IgD-negative memory B cell (primary cell): ENCODE results near the gene ANLN. TPM values are rescaled to one million over a fixed set of nuclear protein-coding genes. Genes with fewer than 3 reads are reported as not detected.

Experiments
- H3K27ac Mint-ChIP-seq, 3 donors: one replicate each; pipeline ENCODE4 v1.8.0; 2020 to 2022; ENCODE audit warnings: mild to moderate bottlenecking in 3 of 3, mixed read lengths in 3 of 3, moderate library complexity in 1 of 3
- H3K27me3 Mint-ChIP-seq: one replicate; pipeline ENCODE4 v1.8.0; 2021; ENCODE audit warnings: mixed read lengths
- H3K36me3 Mint-ChIP-seq: one replicate; pipeline ENCODE4 v1.8.0; 2020; ENCODE audit warnings: mild to moderate bottlenecking, mixed read lengths
- H3K4me1 Mint-ChIP-seq, 3 donors: one replicate each; pipeline ENCODE4 v1.8.0; 2020 to 2022; ENCODE audit warnings: mixed read lengths in 3 of 3, mild to moderate bottlenecking in 1 of 3
- H3K4me3 Mint-ChIP-seq, 4 donors: one replicate each; pipeline ENCODE4 v1.8.0; 2020 to 2022; ENCODE audit warnings: mild to moderate bottlenecking in 4 of 4, mixed read lengths in 4 of 4, moderate library complexity in 3 of 4
- H3K9me3 Mint-ChIP-seq, 3 donors: one replicate each; pipeline ENCODE4 v1.8.0; 2020 to 2021; ENCODE audit warnings: mixed read lengths in 3 of 3, mild to moderate bottlenecking in 1 of 3
- polyA plus RNA-seq: library from polyadenylated mRNA; unstranded; fragments of 300-500 nt; fragmentation: Illumina TruSeq; gene quantifications from one replicate; pipeline ENCODE4 v1.2.3, GENCODE V29; 2021

ANLN gene
- polyA plus RNA-seq: not detected

- Mint-ChIP-seq H3K36me3 (no peaks in the 10 kb centered on the region), H3K4me1 (peaks cover 14 to 16% (median 16%) of the 10 kb centered on the region in 3 donors), H3K4me3 (peak within 1 kb of the TSS; percentile 78 to 95 (median 83)), H3K27me3 (peaks cover 3% of the 10 kb centered on the region), H3K9me3 (no peaks in the 10 kb centered on the region), H3K27ac (peak within 1 kb of the TSS; percentile 30 to 78 (median 43))
Observed at GRCh38 chr7:36389371-36390198, at the start of gene ANLN. ANLN (plus strand) TSS chr7:36389862; CDS start chr7:36390027, 165 bp downstream.

GRCh38 chr7:36343548-36343947 lies 46.1 kb upstream of the ANLN start:
- no peak overlapping the region for H3K27ac Mint-ChIP-seq
- no peaks in the 10 kb centered on the region for H3K36me3 Mint-ChIP-seq
- H3K4me3 Mint-ChIP-seq: no peak overlapping the region
- no peaks in the 10 kb centered on the region for H3K4me1 Mint-ChIP-seq
- peaks cover 0 to 4% (median 0%) of the 10 kb centered on the region in 3 donors for H3K9me3 Mint-ChIP-seq
- peaks cover 7% of the 10 kb centered on the region for H3K27me3 Mint-ChIP-seq

- H3K36me3 Mint-ChIP-seq: peaks cover 2% of the 10 kb centered on the region
- peaks cover 0 to 4% (median 0%) of the 10 kb centered on the region in 3 donors for H3K9me3 Mint-ChIP-seq
- H3K4me1 Mint-ChIP-seq: no peaks in the 10 kb centered on the region
- no peak overlapping the region for H3K27ac Mint-ChIP-seq
- H3K27me3 Mint-ChIP-seq: peaks cover 4% of the 10 kb centered on the region
- H3K4me3 Mint-ChIP-seq: no peak overlapping the region
Observed at GRCh38 chr7:36344622-36345021, 45.0 kb upstream of the ANLN start.

GRCh38 chr7:36346260-36346831 lies 43.3 kb upstream of the ANLN start:
- Mint-ChIP-seq H3K27ac (no peak overlapping the region), H3K27me3 (peaks cover 4% of the 10 kb centered on the region), H3K4me3 (no peak overlapping the region), H3K4me1 (no peaks in the 10 kb centered on the region), H3K36me3 (peaks cover 2% of the 10 kb centered on the region), H3K9me3 (peaks cover 0 to 4% (median 0%) of the 10 kb centered on the region in 3 donors)

- H3K9me3 Mint-ChIP-seq: peaks cover 0 to 4% (median 0%) of the 10 kb centered on the region in 3 donors
- no peaks in the 10 kb centered on the region for H3K27me3 Mint-ChIP-seq
- no peak overlapping the region for H3K4me3 Mint-ChIP-seq
- H3K27ac Mint-ChIP-seq: no peak overlapping the region
- no peaks in the 10 kb centered on the region for H3K4me1 Mint-ChIP-seq
- peaks cover 2% of the 10 kb centered on the region for H3K36me3 Mint-ChIP-seq
Observed at GRCh38 chr7:36348256-36348655, 41.4 kb upstream of the ANLN start.

GRCh38 chr7:36348771-36349170 lies 40.9 kb upstream of the ANLN start:
- H3K36me3 Mint-ChIP-seq: peaks cover 2% of the 10 kb centered on the region
- peaks cover 0 to 4% (median 0%) of the 10 kb centered on the region in 3 donors for H3K9me3 Mint-ChIP-seq
- no peaks in the 10 kb centered on the region for H3K4me1 Mint-ChIP-seq
- H3K27ac Mint-ChIP-seq: no peak overlapping the region
- no peak overlapping the region for H3K4me3 Mint-ChIP-seq
- H3K27me3 Mint-ChIP-seq: no peaks in the 10 kb centered on the region

GRCh38 chr7:36349626-36350025 lies 40.0 kb upstream of the ANLN start:
- Mint-ChIP-seq H3K36me3 (peaks cover 2% of the 10 kb centered on the region), H3K4me1 (no peaks in the 10 kb centered on the region), H3K27me3 (no peaks in the 10 kb centered on the region), H3K4me3 (no peak overlapping the region), H3K9me3 (peaks cover 0 to 4% (median 0%) of the 10 kb centered on the region in 3 donors), H3K27ac (no peak overlapping the region)

GRCh38 chr7:36355490-36355889 lies 34.2 kb upstream of the ANLN start:
- Mint-ChIP-seq H3K27ac (no peak overlapping the region), H3K36me3 (no peaks in the 10 kb centered on the region), H3K27me3 (no peaks in the 10 kb centered on the region), H3K9me3 (no peaks in the 10 kb centered on the region), H3K4me1 (no peaks in the 10 kb centered on the region), H3K4me3 (no peak overlapping the region)

- Mint-ChIP-seq H3K27me3 (no peaks in the 10 kb centered on the region), H3K36me3 (no peaks in the 10 kb centered on the region), H3K27ac (no peak overlapping the region), H3K4me1 (no peaks in the 10 kb centered on the region), H3K9me3 (no peaks in the 10 kb centered on the region), H3K4me3 (no peak overlapping the region)
Observed at GRCh38 chr7:36357054-36357453, 32.6 kb upstream of the ANLN start.

GRCh38 chr7:36358589-36358988 lies 31.1 kb upstream of the ANLN start:
- Mint-ChIP-seq H3K36me3 (no peaks in the 10 kb centered on the region), H3K27ac (no peak overlapping the region), H3K4me3 (no peak overlapping the region), H3K9me3 (no peaks in the 10 kb centered on the region), H3K4me1 (no peaks in the 10 kb centered on the region), H3K27me3 (no peaks in the 10 kb centered on the region)

GRCh38 chr7:36360244-36360643 lies 29.4 kb upstream of the ANLN start:
- no peaks in the 10 kb centered on the region for H3K4me1 Mint-ChIP-seq
- no peaks in the 10 kb centered on the region for H3K27me3 Mint-ChIP-seq
- H3K4me3 Mint-ChIP-seq: no peak overlapping the region
- H3K9me3 Mint-ChIP-seq: no peaks in the 10 kb centered on the region
- no peak overlapping the region for H3K27ac Mint-ChIP-seq
- H3K36me3 Mint-ChIP-seq: no peaks in the 10 kb centered on the region

- H3K4me1 Mint-ChIP-seq: no peaks in the 10 kb centered on the region
- no peaks in the 10 kb centered on the region for H3K9me3 Mint-ChIP-seq
- no peaks in the 10 kb centered on the region for H3K27me3 Mint-ChIP-seq
- H3K36me3 Mint-ChIP-seq: no peaks in the 10 kb centered on the region
- no peak overlapping the region for H3K4me3 Mint-ChIP-seq
- H3K27ac Mint-ChIP-seq: no peak overlapping the region
Observed at GRCh38 chr7:36361227-36361626, 28.4 kb upstream of the ANLN start.

GRCh38 chr7:36363515-36363914 lies 26.1 kb upstream of the ANLN start:
- Mint-ChIP-seq H3K4me3 (no peak overlapping the region), H3K27me3 (no peaks in the 10 kb centered on the region), H3K27ac (no peak overlapping the region), H3K36me3 (no peaks in the 10 kb centered on the region), H3K4me1 (peaks cover 3% of the 10 kb centered on the region in 3 donors), H3K9me3 (no peaks in the 10 kb centered on the region)

GRCh38 chr7:36366005-36366717 lies 23.5 kb upstream of the ANLN start:
- Mint-ChIP-seq H3K27me3 (no peaks in the 10 kb centered on the region), H3K27ac (no peak overlapping the region), H3K4me1 (peaks cover 3% of the 10 kb centered on the region in 3 donors), H3K9me3 (no peaks in the 10 kb centered on the region), H3K4me3 (peak overlapping the region; percentile 88 to 91 (median 90)), H3K36me3 (no peaks in the 10 kb centered on the region)
